ENCODE results near the gene STMN3.
"Not testable (repeated sequence)": the region's sequence is repeated elsewhere in the genome, so short reads cannot be mapped to it uniquely, and the experiment has no call there.

The STMN3 gene

DNA sequence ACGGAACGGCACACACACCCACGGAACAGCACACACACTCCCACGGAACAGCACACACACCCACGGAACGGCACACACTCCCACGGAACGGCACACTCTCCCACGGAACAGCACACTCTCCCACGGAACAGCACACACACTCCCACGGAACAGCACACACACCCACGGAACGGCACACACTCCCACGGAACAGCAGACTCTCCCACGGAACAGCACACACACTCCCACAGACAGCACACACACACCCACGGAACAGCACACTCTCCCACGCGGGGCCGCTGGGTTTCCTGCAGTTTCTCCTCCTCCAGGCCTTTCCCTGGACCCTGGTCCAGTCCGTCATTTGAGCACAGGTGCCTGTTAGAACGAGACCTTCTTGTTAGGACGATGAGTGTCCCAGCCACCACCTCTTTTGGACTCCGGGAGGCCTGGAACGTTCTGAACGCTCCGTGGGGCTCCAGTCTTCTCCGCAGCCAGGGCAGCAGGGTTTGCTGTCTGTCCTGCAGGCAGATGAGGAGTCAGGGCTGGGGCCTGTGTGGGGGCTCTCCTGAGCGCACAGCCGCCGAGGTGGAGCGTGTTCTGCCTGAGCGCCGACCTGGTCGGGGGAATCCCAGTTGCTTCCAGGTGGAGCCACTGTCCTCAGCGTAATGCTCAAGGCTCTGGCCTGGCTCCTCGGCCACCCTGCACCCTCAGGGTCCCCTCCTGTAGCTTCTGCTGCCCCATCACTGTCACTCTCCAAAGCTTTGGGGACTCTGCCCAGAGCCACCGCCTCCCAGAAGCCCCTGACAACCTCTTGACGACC, 25.6 kb upstream of the STMN3 start:
- in situ Hi-C loops (cut with MboI; ENCODE audit: low sequenced_read_pairs), result no loop called here

DNA sequence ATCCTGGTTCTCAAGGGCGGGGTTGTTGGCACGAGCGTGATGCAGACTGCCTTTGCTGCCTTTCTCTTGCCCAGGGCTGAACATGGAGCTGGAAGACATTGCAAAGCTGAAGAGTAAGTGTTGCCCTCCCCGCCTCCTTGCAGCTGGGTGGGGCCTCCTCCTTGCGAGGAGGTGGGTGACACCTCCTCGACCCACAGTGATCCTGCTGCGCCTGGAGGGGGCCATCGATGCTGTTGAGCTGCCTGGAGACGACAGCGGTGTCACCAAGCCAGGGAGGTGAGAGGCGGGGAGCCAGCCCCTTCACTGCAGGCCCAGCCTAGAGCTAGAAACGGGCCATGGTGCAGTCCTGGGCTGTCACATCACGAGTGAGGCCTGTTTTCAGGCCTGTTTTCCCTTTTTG, 24.8 kb upstream of the STMN3 start:
- in situ Hi-C loops (cut with MboI; ENCODE audit: low sequenced_read_pairs), result no loop called here

DNA sequence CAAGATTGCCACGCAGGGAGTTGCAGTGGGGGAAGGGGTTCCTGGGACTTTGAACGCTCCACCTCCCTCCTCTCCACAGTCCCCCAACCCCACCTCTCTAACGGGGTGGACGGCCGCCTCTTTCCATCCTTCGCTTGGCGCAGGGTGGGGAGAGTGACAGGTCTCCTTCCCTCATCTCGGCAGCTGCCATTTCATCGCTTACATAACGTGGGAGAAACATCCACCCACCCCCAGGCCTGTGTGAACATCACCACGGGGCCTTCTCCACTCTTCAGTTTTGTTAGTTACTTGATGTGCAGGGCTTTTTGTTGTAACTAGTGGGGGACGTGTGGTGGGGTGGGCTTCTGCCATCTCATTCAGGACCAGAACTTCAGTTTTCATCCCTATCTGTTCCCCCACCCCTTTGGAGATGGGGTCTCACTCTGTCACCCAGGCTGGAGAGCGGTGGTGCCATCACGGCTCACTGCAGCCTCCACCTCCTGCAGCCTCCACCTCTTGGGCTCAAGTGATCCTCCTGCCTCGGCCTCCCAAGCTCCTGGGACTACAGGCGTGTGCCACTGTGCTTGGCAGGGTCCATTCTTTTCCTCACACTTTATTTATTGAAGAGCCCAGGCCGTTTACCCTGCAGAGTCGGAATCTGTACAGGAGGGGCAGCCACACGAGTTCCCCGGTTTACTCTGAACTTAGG, 22.6 kb upstream of the STMN3 start:
- in situ Hi-C loops (cut with MboI; ENCODE audit: low sequenced_read_pairs), result no loop called here

DNA sequence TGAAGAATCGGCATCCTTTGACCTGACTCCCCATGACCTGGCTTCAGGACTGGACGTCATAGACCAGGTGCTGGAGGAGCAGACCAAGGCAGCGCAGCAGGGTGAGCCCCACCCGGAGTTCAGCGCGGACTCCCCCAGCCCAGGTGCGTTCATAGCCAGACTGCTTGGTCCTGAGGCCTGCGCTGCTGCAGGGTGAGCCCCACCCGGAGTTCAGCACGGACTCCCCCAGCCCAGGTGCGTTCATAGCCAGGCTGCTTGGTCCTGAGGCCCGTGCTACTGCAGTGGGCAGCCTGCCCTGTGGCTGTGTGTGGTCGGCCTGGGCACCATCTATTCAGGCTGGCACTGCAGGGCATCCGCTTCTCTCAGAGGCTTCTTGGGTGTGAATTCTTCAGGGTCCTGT, 20.7 kb upstream of the STMN3 start:
- in situ Hi-C loops (cut with MboI; ENCODE audit: low sequenced_read_pairs), result no loop called here

DNA sequence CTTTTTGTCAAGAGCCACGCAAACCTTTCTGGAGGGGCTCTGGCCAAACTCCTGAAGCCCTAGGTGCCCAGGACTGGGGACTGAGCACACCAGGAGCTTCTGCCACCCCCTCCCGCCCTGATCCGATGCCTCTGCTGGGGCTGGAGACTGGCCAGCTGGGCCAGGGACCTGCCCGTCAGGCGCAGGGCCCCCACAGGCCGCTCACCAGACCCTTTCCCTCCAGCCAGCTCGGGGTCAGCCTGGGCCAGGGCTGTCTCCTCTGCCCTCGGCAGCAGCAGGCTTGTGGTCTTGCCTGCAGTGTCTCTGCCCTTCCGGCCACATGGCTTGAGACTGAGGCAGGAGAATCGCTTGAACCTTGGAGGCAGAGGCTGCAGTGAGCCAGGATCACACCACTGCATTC, 19.4 kb upstream of the STMN3 start:
- in situ Hi-C loops (cut with MboI; ENCODE audit: low sequenced_read_pairs), result no loop called here

DNA sequence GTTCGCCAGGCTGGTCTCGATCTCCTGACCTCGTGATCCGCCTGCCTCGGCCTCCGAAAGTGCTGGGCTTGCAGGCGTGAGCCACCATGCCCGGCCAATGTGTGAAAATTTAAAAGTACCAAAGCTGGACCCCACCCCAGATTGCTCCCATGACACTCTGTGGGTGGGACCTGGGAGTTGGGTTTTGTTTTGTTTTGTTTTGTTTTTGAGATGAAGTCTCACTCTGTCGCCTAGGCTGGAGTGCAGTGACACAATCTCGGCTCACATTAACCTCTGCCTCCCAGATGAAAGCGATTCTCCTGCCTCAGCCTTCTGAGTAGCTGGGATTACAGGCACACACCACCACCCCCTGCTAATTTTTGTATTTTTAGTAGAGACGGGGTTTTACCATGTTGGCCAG, 18.5 kb upstream of the STMN3 start:
- in situ Hi-C loops (cut with MboI; ENCODE audit: low sequenced_read_pairs), result not testable (repeated sequence)

DNA sequence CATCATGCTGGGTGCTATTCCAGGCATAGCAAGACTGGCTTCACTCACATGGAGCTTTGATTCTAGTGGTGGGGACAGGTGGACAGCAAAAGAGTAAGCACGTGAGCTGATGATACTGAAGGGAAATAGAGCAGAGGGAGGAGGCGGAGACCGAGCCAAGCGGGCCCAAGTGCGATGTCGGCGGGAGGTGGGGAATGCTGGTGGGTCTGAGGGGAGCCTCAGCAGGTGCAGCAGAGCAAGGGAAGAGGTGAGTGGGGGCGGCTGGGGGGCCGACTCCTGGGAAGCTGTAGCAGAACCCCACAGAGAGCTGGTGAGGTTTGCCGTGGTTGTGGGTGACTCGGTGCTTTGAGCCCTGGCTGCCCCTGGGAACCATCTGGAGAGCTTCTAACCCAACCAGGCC, 15.1 kb upstream of the STMN3 start:
- in situ Hi-C loops (cut with MboI; ENCODE audit: low sequenced_read_pairs), result no loop called here

DNA sequence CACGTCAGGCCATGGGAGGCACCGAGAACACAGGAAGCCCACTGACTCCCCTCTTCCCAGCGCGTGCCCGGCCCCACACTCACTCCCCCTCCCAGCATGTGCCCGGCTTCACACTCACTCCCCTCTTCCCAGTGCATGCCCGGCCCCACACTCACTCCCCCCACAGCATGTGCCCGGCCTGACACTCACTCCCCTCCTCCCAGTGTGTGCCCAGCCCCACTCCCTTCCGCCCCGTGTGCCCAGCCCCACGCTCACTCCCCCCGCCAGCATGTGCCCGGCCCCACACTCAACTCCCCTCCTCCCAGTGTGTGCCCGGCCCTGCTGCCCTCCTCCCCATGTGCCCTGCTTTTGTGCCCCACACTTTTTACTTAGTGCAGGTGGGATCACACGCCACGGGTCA, 14.6 kb upstream of the STMN3 start:
- in situ Hi-C loops (cut with MboI; ENCODE audit: low sequenced_read_pairs), result no loop called here

DNA sequence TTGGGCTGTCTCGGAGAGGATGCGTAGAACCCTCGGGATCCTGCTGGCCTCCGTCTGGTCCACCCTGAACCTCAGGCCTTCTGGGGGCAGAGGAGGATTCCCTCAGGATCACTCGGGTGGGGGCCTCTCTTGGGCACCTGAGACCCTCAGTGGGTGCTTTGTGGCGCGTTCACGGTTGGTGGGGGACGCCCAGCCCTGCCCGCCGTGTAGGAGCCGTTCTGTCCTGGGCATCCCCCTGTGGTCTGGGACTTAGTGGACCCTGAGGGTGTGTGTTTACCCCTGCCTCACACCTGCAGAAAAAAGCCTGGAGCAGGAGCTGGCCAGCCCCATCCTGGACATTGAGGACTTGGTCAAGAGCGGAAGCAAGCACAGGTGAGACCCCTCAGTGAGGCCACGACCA, 12.5 kb upstream of the STMN3 start:
- in situ Hi-C loops (cut with MboI; ENCODE audit: low sequenced_read_pairs), result no loop called here

DNA sequence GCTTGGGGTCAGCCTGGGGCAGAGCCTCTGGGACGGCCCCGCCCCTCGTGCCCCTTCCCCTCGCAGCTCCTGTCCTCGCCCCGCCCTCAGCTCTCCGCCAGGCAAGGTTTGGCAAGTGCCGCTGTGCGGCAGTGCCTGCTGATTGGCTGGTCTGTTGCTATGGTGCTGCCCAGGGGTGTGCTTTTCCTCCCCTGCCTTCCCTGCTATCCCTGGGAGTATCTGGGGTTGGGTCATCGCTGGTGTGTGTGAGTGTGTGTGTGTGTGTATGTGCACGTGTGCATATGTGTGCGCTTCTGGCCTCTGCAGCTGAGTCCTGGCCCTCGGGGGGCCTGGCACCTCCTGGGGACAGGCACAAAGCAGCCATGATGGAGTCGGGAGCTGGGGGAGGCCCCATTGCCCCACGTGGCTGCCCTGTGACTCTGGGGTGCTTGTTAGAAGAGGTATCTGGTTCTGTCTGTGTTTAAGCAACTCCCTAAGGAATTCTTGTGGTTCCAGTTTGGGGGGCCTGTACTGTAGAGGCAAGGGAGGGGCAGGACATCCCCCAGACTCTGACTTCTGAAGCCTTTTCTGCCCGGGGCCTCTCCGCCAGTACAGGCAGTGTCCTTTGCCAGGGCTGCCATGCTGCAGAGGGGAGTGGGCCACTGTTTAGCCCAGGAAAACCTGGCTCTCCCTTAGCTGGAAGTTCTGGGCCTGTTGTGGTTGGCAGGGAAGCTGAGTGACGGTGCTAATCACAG, 11.8 kb upstream of the STMN3 start:
- in situ Hi-C loops (cut with MboI; ENCODE audit: low sequenced_read_pairs), result no loop called here

DNA sequence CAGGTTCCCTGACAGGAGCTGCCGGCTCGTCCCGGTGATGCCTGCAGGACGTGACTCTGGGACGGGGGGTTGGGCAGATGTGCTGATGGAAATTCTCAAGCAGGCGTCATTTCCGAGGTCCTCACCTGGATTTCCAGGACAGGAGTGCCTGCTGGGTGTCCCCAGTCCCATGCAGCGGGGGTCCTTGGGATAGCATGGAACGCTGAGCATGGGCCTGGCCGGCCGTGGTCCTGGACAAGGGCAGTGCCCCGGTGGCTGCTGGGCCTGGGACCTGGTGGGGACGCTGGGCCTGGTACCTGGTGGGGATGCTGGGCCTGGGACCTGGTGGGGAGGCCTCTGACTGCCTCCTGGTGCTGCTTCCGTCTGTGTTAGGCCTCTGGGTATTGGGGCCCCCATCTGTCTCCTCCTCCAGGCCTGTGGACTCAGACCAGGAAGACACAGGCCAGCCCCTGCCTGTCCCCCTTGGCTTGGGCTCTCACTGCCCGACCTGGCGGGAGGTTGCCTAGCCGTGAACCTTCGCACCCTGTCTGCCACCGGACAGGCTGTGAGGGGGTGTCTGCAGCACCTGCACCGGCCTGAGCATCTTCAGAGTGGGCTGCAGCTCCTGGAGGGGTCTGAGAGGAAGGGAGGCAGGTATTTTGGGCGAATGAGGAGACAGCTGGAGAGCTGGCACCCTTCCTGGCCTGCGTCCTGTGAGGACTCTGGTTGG, 11.1 kb upstream of the STMN3 start:
- in situ Hi-C loops (cut with MboI; ENCODE audit: low sequenced_read_pairs), result no loop called here

DNA sequence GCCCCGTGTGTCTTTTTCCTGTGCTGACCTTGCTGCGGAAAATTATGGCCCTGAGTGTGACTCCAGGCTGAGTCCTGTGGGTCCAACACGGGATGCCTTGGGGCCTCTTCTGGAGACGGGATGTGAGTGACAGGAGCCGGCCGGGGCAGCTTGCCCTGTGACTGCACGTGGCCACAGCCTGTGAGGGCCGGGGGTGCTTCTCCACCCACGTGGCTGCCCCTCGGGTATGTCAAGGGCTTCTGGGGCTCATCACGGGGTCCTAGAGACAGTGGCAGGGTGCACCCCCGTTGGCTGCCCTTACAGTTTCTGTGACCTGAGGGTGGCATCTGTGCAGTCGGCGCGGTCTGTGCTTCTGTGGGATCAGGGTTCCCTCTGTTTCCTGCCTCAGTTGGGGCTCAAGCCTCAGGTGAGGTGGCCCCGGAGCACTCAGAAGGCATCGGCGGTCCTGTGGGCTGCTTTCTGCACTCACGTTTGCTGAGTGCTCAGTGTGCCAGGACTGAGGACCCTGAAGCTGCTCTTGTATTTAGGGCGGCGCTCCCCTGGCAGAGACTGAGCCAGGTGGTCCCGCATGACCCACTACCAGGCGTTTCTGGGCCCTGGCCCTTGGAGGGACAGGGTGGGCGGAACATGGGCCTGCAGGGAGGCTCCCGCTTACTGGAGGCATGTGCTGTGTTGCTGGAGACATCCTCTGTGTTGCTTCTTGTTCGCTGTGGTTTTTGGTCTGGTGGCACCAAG, 10.3 kb upstream of the STMN3 start:
- in situ Hi-C loops (cut with MboI; ENCODE audit: low sequenced_read_pairs), result no loop called here

DNA sequence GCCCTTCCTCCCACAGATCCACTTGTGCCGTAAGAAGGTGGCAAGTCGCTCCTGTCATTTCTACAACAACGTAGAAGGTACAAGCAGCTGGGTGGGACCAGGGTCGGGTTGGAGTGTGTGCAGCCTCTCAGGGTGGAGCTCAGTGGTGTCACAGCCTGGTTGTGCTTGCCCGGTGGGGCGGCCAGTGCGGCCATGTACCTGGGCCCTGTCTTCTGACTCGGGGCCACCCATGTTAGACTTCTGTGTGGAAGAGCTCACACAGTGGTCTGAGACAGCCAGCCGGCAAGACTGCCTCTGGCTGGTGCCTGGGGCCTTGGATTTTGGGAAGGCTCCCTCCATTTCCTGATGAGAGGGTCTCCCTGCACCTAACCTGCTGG, 9.6 kb upstream of the STMN3 start:
- in situ Hi-C loops (cut with MboI; ENCODE audit: low sequenced_read_pairs), result no loop called here

DNA sequence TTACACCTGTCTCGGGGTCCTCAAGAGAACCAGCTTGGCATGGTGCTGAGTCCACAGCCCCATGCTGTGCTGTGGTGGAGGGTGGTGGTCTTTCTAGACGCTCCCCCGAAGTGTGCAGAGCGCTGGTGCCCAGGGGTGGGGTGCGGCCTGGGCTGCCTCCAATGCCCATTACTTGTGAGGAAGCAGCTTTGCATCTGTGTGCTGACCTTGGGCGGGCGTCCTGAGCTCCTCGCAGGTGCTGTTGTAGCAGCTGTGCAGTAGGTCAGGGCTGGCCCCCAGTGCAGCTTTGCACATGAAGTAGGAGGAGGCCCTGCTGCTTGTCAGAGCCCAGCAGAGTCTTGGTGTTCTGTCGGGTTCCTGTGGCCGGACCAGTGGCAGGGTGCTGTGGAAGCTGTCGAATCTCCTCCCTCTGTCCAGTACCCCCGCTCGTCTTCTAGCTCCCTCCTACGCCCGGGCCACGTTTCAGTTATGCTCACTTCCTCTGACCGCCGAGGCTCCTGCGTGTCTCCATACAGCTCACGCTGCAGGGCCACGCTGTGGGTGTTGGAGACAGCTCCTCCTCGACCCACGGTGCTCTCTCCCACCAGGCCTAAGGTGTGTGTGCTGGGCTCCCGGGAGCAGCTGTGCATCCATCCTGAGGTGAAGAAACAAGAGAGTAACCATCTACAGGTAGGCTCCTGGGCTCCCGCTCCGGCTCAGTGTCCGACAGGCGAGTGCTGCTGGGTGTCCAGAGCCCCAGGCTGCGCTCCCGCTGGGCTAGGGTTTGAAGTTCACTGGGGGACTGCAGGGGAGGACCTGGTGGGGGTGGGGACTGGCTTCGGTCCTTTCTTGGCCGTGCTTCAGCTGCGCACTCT, 9.0 kb upstream of the STMN3 start:
- in situ Hi-C loops (cut with MboI; ENCODE audit: low sequenced_read_pairs), result no loop called here

DNA sequence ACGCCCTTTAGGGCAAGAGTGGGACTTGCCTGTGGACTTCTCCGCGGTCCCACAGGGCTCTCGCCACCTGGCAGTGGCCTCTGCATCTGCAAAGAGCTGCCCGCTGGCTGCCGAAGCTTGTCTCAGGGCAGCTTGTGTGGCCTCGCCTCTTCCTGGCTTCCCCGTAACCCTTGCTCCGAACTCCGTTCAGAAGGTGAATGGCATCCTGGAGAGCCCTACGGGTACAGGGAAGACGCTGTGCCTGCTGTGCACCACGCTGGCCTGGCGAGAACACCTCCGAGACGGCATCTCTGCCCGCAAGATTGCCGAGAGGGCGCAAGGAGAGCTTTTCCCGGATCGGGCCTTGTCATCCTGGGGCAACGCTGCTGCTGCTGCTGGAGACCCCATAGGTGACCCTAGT, 7.9 kb upstream of the STMN3 start:
- in situ Hi-C loops (cut with MboI; ENCODE audit: low sequenced_read_pairs), result no loop called here

DNA sequence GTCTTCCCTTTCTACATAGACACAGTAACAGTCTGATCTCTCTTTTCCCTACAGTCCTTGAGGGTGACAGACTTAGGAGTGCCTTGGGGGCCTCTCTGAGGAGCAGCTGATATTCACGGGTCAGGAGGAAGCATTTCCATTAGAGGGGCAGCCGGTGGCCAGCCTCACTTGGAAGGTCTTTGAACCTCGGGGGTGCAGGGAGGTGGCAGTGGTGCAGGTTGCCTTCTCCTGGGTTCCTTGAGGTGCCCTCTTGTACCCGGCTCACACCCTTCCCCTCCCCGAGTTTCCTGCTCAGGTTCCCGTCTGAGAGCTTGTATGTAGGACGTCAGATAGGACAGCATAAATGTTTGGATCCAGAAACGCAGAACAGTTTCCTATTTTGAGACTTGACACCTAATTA, 7.4 kb upstream of the STMN3 start:
- in situ Hi-C loops (cut with MboI; ENCODE audit: low sequenced_read_pairs), result no loop called here

DNA sequence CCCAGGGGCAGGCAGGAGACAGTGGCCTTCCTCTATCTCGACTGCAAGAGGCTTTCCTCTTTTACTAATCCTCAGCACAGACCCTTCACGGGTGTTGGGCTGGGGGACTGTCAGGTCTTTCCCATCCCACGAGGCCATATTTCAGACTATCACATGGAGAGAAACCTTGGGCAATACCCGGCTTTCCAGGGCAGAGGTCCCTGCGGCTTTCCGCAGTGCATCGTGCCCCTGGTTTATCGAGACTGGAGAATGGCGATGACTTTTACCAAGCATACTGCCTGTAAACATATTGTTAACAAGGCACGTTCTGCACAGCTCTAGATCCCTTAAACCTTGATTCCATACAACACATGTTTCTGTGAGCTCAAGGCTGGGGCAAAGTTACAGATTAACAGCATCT, 7.0 kb upstream of the STMN3 start:
- in situ Hi-C loops (cut with MboI; ENCODE audit: low sequenced_read_pairs), result not testable (repeated sequence)

DNA sequence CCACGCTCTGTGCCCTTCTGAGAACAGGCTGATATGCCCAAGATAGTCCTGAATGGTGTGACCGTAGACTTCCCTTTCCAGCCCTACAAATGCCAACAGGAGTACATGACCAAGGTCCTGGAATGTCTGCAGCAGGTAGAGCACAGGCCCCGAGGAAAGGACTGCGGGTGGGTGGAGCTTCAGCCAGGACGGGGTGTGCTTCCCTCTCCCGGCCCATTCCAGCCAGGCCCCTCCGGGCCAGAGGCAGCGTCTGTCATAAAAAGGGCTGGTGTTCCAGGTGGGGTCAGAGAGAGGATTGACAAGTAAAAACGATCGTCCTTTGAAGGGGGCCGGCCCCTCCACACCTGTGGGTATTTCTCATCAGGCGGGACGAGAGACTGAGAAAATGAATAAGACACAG, 6.1 kb upstream of the STMN3 start:
- in situ Hi-C loops (cut with MboI; ENCODE audit: low sequenced_read_pairs), result no loop called here

DNA sequence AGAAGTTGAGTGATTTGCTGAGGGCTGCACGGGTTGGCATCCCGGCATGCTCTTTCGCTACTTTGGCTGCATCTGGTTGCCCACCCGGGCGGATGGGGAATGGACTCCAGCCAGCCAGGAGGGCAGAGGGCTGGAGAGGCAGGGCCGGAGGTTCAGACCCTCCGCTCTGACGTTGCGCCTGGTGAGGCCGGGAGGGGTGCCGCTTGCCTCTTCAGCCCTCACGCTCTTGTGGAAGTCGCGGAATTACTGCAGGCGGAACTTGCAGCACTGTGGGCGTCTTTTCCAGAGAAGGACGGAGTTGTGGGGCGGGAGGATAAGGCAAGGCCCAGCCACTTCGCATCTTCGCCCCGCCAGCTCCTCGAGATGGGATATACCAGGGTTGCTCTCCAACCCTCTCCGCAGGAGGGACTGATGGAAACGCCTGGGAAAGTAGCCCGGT, 5.5 kb upstream of the STMN3 start:
- in situ Hi-C loops (cut with MboI; ENCODE audit: low sequenced_read_pairs), result no loop called here

Data from hTERT RPE-1 (cell line).